GM19324 (cell line): ENCODE data around the gene CMIP.

ENCODE experiments used
- ATAC-seq: cut with Tn5 transposase; IDR thresholded peaks from one replicate; pipeline ENCODE4 v1.9.1; 2021; ENCODE audit warnings: mild to moderate bottlenecking, moderate library complexity; ENCODE audit not compliant: unreplicated experiment, low FRiP score

Gene CMIP

GRCh38 chr16:81612351-81613163, 167.9 kb downstream of the CMIP start:
- ATAC-seq: no peak

- no peak for ATAC-seq
Observed at GRCh38 chr16:81614171-81614570, 169.6 kb downstream of the CMIP start.

- no peak for ATAC-seq
Observed at GRCh38 chr16:81614654-81615359, 170.2 kb downstream of the CMIP start.

- no peak for ATAC-seq
Observed at GRCh38 chr16:81615411-81615810, 170.8 kb downstream of the CMIP start.

- no peak for ATAC-seq
Observed at GRCh38 chr16:81615833-81616232, 171.2 kb downstream of the CMIP start.

DNA sequence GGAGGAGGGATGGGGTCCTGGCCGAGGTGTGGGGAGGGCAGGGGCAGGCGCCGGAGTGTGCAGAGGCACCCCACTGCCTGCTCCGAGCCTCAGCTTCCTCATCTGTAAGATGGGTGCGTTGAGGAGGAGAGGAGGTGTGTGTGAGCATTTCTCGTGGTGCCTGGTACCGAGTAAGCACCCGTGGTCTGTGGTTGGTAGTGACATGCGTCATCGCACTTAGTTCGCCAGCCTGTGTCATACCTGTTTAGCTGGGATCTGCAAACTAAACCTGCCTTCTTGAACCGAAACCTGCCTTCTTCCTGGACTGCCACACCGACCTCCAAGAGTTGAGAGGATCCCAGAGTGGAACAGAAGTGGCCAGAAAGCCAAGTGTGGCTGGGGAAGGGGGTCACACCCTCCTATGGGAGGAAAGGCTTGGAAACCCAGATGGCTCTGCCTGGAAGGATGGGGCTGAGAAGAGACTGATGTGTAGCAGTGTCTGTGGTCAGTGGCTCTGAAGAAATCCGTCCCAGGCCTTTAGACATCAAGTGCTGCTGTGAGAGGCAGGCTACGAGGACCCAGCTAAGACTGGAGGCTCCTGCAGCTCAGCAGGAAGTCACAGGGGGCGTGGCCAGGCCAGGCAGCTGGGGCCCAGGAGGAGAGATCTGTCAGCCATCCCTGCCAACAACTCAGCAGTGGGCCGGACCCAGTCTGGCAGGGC, 171.9 kb downstream of the CMIP start:
- no peak for ATAC-seq

GRCh38 chr16:81617021-81617346, 172.4 kb downstream of the CMIP start:
- no peak for ATAC-seq

GRCh38 chr16:81618187-81618586, 173.6 kb downstream of the CMIP start:
- ATAC-seq: no peak

DNA sequence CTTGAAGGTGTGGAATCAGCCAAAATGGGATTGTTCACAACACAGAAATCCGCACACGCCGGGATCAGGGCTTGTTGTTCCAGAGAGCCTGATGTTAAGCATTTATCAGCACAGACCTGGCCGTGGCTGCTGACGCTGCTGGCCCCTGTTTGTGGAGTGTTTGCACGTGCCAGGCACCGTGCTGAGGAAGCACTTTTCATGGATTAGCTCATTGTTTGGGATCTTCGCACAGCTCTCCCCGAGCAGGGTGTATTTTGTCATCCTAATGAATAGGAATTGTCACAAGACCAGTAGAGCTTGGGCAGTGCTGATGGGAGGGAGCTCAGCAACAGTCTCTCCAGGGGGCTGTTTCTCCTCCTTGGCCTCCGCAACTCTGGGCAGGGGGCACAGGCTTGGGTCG, 174.1 kb downstream of the CMIP start:
- no peak for ATAC-seq

- ATAC-seq: no peak
Observed at GRCh38 chr16:81620029-81620428, 175.4 kb downstream of the CMIP start.

DNA sequence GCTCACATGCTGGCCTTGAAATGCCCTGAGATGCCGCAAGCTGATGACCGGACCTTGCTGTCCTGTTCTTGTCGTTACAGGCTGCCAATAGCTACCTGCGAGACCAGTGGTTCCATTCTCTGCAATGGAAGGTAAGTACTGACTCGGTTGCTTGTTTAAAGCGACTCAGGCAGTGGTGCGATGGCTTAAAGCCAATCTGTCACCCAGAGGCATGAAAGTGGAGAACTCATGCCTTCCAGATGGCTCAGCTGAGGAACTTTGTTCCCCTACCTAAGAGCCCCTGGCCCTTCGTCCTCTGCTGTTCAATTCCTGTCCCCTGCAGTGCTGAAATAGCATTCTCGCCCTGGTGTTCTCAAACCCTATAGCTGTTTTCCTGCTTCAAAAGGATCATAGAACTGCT, 176.2 kb downstream of the CMIP start:
- ATAC-seq: no peak

DNA sequence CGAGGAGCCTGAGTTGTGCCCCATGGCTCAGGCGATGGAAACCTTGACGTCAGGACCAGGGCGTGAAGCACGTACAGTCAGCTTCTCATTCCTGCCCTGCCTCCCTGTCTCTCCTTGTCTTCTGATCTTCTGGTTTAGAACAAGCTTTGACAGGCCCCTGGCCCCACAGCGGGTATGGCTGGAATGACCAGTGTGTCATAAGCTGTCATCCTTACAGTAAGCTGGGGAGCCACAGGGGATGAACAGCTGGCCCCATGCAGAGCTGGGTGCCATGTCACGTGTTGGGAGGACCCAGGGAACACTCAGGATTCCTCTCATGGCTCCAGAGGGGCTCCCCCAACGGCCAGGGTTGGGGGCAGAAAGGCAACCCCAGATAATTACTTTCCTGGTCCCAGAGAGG, 176.9 kb downstream of the CMIP start:
- ATAC-seq: no peak

DNA sequence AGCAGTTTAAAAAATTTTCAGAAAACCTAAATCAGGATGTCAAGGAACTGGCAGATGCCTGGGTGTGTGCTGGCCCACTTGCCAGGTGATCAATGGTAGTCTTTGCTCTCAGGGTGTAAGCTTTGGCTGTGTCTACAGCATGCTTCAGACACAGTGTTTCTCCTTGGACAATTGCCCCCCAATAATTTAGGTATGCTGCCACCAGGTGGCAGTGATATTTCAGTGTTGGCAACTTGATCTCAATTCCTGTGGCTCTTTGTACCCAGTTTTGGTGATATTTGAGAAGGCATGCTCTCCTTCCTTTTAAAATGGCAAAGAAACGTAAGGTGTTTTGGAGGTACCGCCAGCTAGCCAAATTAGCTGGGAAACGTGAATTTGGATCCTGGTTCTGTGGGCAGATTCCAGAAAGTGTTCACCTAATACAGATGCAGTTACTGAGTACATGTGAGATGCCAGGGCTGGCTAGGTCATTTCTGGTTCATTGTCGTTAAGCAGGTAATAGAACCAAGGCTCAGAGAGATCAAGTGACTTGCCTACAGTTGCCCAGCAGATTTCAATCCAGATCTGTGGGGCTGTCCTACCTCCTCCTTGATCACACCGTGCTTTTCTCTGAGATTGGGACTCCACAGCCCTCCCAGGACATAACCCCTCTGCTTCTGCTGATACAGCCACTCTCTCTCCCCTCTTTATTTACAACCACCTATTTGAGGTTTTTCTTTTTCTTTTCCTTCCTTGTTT, 178.9 kb downstream of the CMIP start:
- no peak for ATAC-seq

GRCh38 chr16:81624403-81624759, 179.8 kb downstream of the CMIP start:
- ATAC-seq: no peak

GRCh38 chr16:81624760-81625543, 180.3 kb downstream of the CMIP start:
- no peak for ATAC-seq

- ATAC-seq: no peak
Observed at GRCh38 chr16:81625544-81626153, 181.0 kb downstream of the CMIP start.

GRCh38 chr16:81626181-81626674, 181.6 kb downstream of the CMIP start:
- no peak for ATAC-seq

DNA sequence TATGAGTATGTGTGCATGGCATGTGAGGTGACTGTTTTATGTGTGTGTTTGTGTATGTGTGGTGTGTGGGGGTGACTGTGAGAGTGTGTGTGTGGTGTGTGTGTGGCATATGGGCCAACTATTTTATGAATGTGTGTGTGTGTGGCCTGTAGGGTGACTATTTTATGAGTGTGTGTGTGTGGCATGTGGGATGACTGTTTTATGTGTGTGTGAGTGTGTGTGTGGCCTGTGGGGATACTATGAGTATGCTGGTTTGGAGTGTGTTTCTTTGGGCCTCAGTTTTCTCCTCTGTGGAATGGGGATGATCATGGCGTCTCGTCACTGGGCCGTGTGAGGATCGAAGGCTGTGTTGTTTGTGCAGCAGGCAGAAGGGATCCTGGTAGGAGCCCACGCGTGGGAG, 182.4 kb downstream of the CMIP start:
- no peak for ATAC-seq

- ATAC-seq: no peak
Observed at GRCh38 chr16:81627729-81628244, 183.2 kb downstream of the CMIP start.
